K562 (cell line): ENCODE results near the gene GP2. TPM values are rescaled to one million over a fixed set of nuclear protein-coding genes. Genes with fewer than 3 reads are reported as not detected.

Source experiments
- ATAC-seq: fragments of 200-7000 bp; cut with Tn5 transposase; 3 replicates; pipeline ENCODE4 v1.9.1; 2020; ENCODE audit warnings: moderate library complexity
- BruUV-seq: library from RNA; stranded (reverse); fragments of 400-500 nt; replicated peaks from 2 replicates; lab custom pipeline; 2021; lab: Mats Ljungman, UMichigan
- CTCF ChIA-PET: fragments of 300-600 bp; formaldehyde crosslinking; extraction: SDS; loops from one replicate; lab custom pipeline; 2021; ENCODE audit warnings: low intra/inter-chr PET ratio; lab: Yijun Ruan, JAX
- POLR2A ChIA-PET: fragments of 300-600, 350-650 bp; sonication (Branson Sonifier 250); formaldehyde crosslinking; extraction: SDS; loops from one replicate; lab custom pipeline; 2021; ENCODE audit warnings: antibody characterized with exemption, inconsistent platforms; lab: Yijun Ruan, JAX
- DNase-seq, 4 experiments: peaks; one replicate each; pipeline versions ENCODE4 v3.0.0 to v3.0.0-alpha.2; 2011 to 2018; ENCODE audit warnings: low spot score in 3 of 4, mixed read lengths in 3 of 4; ENCODE audit errors: extremely low read depth in 1 of 4
- FAIRE-seq: peaks from 2 replicates; lab custom pipeline; 2011; peaks lifted over from hg19 to GRCh38; lab: Jason Lieb, UNC
- H2AFZ ChIP-seq: 2 replicates; pipeline ENCODE4 v1.6.0; 2011; ENCODE audit warnings: low read depth, low read length, control low read depth, inconsistent platforms
- H3K27ac ChIP-seq: fragments of 200-600 bp; 3 replicates; pipeline ENCODE4 v1.8.0; 2011; ENCODE audit warnings: low read depth, mild to moderate bottlenecking, control low read depth, inconsistent platforms, low read length, moderate library complexity, mixed read lengths; ENCODE audit errors: extremely low read depth
- H3K27me3 ChIP-seq, 2 experiments: fragments of 300-600 bp in 1 of 2; 2 replicates in 1 of 2; 3 replicates in 1 of 2; pipeline versions ENCODE4 v1.6.0 to v1.8.0; 2011; ENCODE audit warnings: inconsistent platforms in 2 of 2, low read length in 2 of 2, mild to moderate bottlenecking in 1 of 2, mixed read lengths in 1 of 2, moderate library complexity in 1 of 2; ENCODE audit not compliant: control insufficient read depth in 2 of 2, insufficient read depth in 2 of 2
- H3K36me3 ChIP-seq: fragments of 300-600 bp; 3 replicates; pipeline ENCODE4 v1.8.0; 2011; ENCODE audit warnings: mild to moderate bottlenecking, low read length, inconsistent platforms; ENCODE audit not compliant: control insufficient read depth, insufficient read depth
- H3K4me1 ChIP-seq, 2 experiments: fragments of 200-600 bp in 1 of 2; replicated peaks in 1 of 2; 2 replicates in 1 of 2; 3 replicates in 1 of 2; pipeline versions ENCODE4 v1.5.1 to v1.8.0; 2011; ENCODE audit warnings: inconsistent platforms in 2 of 2, low read length in 2 of 2, mild to moderate bottlenecking in 1 of 2, mixed read lengths in 1 of 2, moderate library complexity in 1 of 2; ENCODE audit not compliant: control insufficient read depth in 2 of 2, insufficient read depth in 2 of 2
- H3K4me2 ChIP-seq: 2 replicates; pipeline ENCODE4 v1.6.1; 2011; ENCODE audit warnings: low read length, control low read depth, inconsistent platforms, mixed read lengths; ENCODE audit not compliant: insufficient read depth
- H3K4me3 ChIP-seq: fragments of 200-600 bp; sonication (generic), shearing (Covaris generic); 2 replicates; pipeline ENCODE4 v1.5.1; 2016; ENCODE audit warnings: control low read depth, inconsistent platforms
- H3K79me2 ChIP-seq: fragments of 200-600 bp; 3 replicates; pipeline ENCODE4 v1.8.0; 2011; ENCODE audit warnings: low read length, inconsistent platforms; ENCODE audit not compliant: control insufficient read depth, insufficient read depth
- H3K9ac ChIP-seq, 2 experiments: 2 replicates each; pipeline versions ENCODE4 v1.6.0 to v1.6.1; 2011; ENCODE audit warnings: low read depth in 2 of 2, low read length in 2 of 2, control low read depth in 1 of 2, inconsistent platforms in 1 of 2, mild to moderate bottlenecking in 1 of 2, mixed read lengths in 1 of 2; ENCODE audit not compliant: insufficient read depth in 1 of 2
- H3K9me1 ChIP-seq: one replicate; pipeline ENCODE4 v1.6.0; 2011; ENCODE audit warnings: inconsistent platforms, mild to moderate bottlenecking, low read length, moderate library complexity; ENCODE audit not compliant: control insufficient read depth, insufficient read depth
- H3K9me3 ChIP-seq: replicated peaks from 2 replicates; pipeline ENCODE4 v1.5.1; 2011; ENCODE audit warnings: low read depth, low read length, inconsistent platforms; ENCODE audit not compliant: control insufficient read depth, insufficient read depth
- H4K20me1 ChIP-seq: replicated peaks from 2 replicates; pipeline ENCODE4 v1.6.1; 2011; ENCODE audit warnings: low read length, inconsistent platforms, mixed read lengths; ENCODE audit not compliant: control insufficient read depth, insufficient read depth
- ZBED1 ChIP-seq: IDR thresholded peaks from 2 replicates; pipeline ENCODE4 v1.6.1; 2014
- ZNF12 ChIP-seq: sonication (generic); formaldehyde crosslinking; IDR thresholded peaks from 2 replicates; pipeline ENCODE4 v1.4.0; 2020; ENCODE audit warnings: mild to moderate bottlenecking, missing genetic modification reagents
- ZNF436 ChIP-seq: fragments of 250-450, 450-650 bp; sonication (Bioruptor Pico); formaldehyde crosslinking; IDR thresholded peaks from 2 replicates; pipeline ENCODE4 v1.7.0; 2020; ENCODE audit warnings: mild to moderate bottlenecking
- ZNF507 ChIP-seq: conservative IDR thresholded peaks from 2 replicates; pipeline ENCODE4 v1.6.1; 2017; ENCODE audit warnings: missing genetic modification characterization, missing compliant biosample characterization
- WGBS: fragments of 100-300 bp; shearing (Covaris generic); methylation state at CpG from one replicate; pipeline ENCODE4 v1.1.6; 2016; ENCODE audit warnings: low coverage, mixed read lengths; ENCODE audit not compliant: insufficient coverage; ENCODE audit errors: missing lambda C conversion rate; 5-methylcytosine and 5-hydroxymethylcytosine counted together
- in situ Hi-C: fragments of 300-500 bp; cut with MboI; formaldehyde crosslinking; loops from 4 replicates; pipeline ENCODE4 v1.15.0; 2018; ENCODE audit warnings: inconsistent platforms, mixed read lengths
- intact Hi-C: fragments of 100-400 bp; cut with micrococcal nuclease; formaldehyde crosslinking; loops from 2 replicates; pipeline ENCODE4 v1.14.2; 2022
- polyA plus RNA-seq, 8 experiments: library from polyadenylated mRNA; depleted of rRNA in 4 of 8; stranded (reverse) in 5 of 8; unstranded in 3 of 8; fragments of >200 nt; fragmentation: Nextera tagmentation in 2 of 8; fragmentation: Illumina TruSeq in 1 of 8; extraction: Ambion mirVana in 2 of 8; extraction: Trizol in 1 of 8; gene quantifications; 2 replicates each; pipeline versions ENCODE4 v1.2.1 to v1.2.3, GENCODE V29; 2011 to 2014; ENCODE audit warnings: inconsistent platforms in 1 of 8, missing spikeins in 1 of 8
- total RNA-seq, 7 experiments: library from RNA; depleted of rRNA in 6 of 7; stranded (reverse); fragments of >200 nt in 6 of 7; fragmentation: Illumina TruSeq in 2 of 7; extraction: Trizol in 2 of 7; gene quantifications; 2 replicates each; pipeline versions ENCODE4 v1.2.1 to v1.2.3, GENCODE V29; 2011 to 2021; ENCODE audit warnings: low replicate concordance in 1 of 7
- TF ChIP-seq, protein P1 (sequence below): fragments of 450-650 bp; formaldehyde crosslinking; IDR thresholded peaks from 2 replicates; pipeline ENCODE4 v1.4.0; 2020; ENCODE audit warnings: mild to moderate bottlenecking, moderate library complexity

The GP2 gene
- total and polyA plus RNA-seq, 9 of the 15 experiments (the other 6 are each of a cell fraction or from before 2014, with no cell fraction given): 5.9 TPM; not detected in 8

DNA sequence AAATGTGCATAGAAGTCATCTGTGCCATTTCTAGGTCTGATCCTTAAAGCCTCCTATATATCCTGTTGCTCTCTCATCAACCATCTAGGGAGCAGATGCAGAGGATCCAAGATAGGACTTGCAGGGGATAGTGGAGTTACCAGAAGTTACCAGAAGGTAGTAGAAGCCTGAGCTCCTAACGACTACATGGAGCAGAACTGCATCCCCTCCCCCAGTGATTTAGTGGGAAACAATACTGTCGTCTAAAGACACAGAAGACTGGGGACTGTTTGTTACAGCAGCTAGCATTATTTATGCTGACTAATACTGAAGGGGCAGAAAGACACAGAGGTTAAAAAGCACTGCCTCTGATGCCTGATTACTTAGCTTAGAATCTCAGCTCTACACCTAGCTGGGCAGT, 15.8 kb downstream of the GP2 start:
- H3K9me3 ChIP-seq: no peaks in the 10 kb centered on the region
- H3K9ac ChIP-seq: no peak overlapping the region
- ChIA-PET CTCF (no interaction called here), POLR2A (no interaction called here)
- no peak overlapping the region for H2AFZ ChIP-seq
- no peak for DNase-seq
- in situ Hi-C loops (no loop called here), intact Hi-C loops (no loop called here)
- no peaks in the 10 kb centered on the region for H3K36me3 ChIP-seq
- 3% methylated on average over 2 of the region's 2 CpGs for WGBS
- H3K9me1 ChIP-seq: no peaks in the 10 kb centered on the region
- ATAC-seq: no peak
- H3K27ac ChIP-seq: no peak overlapping the region
- H3K4me3 ChIP-seq: no peak overlapping the region
- no peaks in the 10 kb centered on the region for H3K4me1 ChIP-seq
- TF ChIP-seq ZNF507 (no peak), ZNF12 (peak; percentile 86), ZNF436 (CRISPR knock-in tag) (no peak), ZBED1 (no peak)
- TF ChIP-seq, protein P1, sequence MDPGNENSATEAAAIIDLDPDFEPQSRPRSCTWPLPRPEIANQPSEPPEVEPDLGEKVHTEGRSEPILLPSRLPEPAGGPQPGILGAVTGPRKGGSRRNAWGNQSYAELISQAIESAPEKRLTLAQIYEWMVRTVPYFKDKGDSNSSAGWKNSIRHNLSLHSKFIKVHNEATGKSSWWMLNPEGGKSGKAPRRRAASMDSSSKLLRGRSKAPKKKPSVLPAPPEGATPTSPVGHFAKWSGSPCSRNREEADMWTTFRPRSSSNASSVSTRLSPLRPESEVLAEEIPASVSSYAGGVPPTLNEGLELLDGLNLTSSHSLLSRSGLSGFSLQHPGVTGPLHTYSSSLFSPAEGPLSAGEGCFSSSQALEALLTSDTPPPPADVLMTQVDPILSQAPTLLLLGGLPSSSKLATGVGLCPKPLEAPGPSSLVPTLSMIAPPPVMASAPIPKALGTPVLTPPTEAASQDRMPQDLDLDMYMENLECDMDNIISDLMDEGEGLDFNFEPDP (CRISPR knock-in tag): no peak
- TF ChIP-seq, all 486 proteins: peak for 1
- H3K79me2 ChIP-seq: no peaks in the 10 kb centered on the region
- FAIRE-seq: no peak
- no peak overlapping the region for H3K4me2 ChIP-seq
- peaks cover 3% of the 10 kb centered on the region; the same call in 1 of the 2 replicates for H4K20me1 ChIP-seq
- BruUV-seq: no TSS peak
- no peaks in the 10 kb centered on the region; a peak in 1 of 5 replicates for H3K27me3 ChIP-seq
